Astrocyte (in vitro differentiated cells and primary cell): ENCODE data around the gene DAZAP1.

Experiments
- EZH2 ChIP-seq: IDR thresholded peaks from 2 replicates; pipeline ENCODE4 v1.6.1; 2012; ENCODE audit warnings: mild to moderate bottlenecking, low read length, inconsistent platforms; ENCODE audit not compliant: insufficient read depth
- TF ChIP-seq, protein P1 (sequence below): IDR thresholded peaks from 2 replicates; pipeline ENCODE4 v1.5.1; 2011; ENCODE audit warnings: low read depth, mild to moderate bottlenecking, inconsistent platforms, low read length, moderate library complexity; ENCODE audit not compliant: insufficient read depth

DNA sequence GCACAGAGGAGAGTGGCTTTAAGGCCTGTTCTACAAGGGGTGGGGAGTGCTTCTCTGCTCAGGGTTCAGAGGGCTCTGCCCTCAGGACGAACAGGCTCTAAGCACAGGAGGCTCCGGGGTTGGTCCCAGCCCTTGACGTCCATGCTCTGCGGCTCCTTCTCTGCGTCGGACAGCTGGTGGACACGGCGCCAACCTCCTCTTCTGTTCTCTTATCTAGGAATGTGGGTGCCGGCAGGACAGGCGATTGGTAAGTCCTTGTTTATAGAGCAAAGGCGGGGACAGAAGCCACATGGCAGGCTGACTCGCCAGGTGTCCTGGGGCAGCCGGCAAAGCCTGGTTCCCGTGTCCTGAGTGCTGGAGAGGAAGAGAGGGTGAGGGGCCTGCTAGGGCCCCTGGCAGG, 22.4 kb downstream of the DAZAP1 start:
- TF ChIP-seq, protein P1, sequence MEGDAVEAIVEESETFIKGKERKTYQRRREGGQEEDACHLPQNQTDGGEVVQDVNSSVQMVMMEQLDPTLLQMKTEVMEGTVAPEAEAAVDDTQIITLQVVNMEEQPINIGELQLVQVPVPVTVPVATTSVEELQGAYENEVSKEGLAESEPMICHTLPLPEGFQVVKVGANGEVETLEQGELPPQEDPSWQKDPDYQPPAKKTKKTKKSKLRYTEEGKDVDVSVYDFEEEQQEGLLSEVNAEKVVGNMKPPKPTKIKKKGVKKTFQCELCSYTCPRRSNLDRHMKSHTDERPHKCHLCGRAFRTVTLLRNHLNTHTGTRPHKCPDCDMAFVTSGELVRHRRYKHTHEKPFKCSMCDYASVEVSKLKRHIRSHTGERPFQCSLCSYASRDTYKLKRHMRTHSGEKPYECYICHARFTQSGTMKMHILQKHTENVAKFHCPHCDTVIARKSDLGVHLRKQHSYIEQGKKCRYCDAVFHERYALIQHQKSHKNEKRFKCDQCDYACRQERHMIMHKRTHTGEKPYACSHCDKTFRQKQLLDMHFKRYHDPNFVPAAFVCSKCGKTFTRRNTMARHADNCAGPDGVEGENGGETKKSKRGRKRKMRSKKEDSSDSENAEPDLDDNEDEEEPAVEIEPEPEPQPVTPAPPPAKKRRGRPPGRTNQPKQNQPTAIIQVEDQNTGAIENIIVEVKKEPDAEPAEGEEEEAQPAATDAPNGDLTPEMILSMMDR = no peak
- no peak for TF ChIP-seq EZH2
